GM21717 (cell line): ENCODE results near the gene P2RX6.
"Not testable (repeated sequence)": the region's sequence is repeated elsewhere in the genome, so short reads cannot be mapped to it uniquely, and the experiment has no call there.

Experiments
- ATAC-seq: cut with Tn5 transposase; IDR thresholded peaks from one replicate; pipeline ENCODE4 v1.9.1; 2021; ENCODE audit warnings: mild to moderate bottlenecking, moderate library complexity; ENCODE audit not compliant: unreplicated experiment

Gene P2RX6

GRCh38 chr22:20994128-20994901 lies 20.6 kb upstream of the P2RX6 start:
- ATAC-seq = no peak

DNA sequence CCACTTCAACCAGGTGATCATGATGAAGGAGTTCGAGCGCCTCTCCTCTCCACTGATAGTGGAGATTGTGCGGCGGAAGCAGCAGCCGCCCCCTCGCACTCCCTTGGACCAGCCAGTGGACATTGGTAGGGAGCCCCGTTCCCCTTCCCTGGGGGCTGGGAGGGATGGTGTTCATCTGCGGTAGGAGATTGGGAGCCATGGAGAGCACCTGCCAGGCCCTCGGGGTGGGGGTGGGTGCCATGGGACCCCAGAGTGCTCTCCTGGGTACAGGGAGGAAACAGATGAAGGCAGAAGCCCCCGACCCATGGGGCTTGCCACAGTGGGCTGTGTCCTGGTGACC lies 20.1 kb upstream of the P2RX6 start:
- ATAC-seq = no peak

DNA sequence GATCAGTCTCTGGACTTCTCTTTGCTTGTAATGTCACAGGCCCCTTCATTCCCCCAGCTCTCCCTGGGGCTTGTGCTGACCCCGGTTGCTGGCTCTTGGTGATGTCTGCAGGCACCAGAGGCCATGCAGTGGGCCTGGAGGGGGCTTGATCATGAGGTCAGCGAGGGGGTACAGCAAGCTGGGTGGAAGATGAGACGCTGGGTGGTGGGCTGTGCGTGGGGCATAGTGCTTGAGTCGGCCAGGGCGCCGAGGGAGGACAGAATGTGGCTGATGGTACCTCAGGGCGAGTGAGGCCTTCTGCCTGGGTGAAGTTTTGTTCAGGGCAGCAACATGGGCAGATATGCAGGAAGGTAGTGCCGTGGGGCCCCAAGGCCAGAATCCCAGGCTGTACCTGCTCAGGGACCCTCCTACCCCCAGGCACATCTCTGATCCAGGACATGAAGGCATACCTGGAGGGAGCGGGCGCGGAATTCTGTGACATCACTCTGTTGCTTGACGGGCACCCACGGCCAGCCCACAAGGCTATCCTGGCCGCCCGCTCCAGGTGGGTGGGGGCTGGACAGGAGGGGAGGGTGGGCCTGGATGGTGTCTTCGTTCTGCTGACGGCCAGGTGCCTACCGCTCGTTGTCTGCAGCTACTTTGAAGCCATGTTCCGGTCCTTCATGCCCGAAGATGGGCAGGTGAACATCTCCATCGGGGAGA lies 19.5 kb upstream of the P2RX6 start:
- ATAC-seq = no peak

DNA sequence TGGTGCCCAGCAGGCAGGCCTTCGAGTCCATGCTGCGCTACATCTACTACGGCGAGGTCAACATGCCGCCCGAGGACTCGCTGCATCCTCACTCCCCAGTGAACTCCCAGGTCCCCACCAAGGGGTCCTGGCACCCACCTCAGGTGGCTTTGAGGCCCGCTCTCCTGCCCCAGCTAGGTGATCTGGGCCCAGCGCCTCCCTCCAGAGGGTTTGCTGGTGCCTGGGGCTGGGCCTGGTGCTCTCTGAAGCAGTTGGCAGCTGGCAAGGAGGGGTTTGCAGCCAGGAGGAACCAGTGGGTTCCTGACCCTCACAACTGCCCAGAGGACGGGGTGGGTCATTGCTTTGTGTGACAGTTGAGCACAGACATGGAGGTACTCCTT lies 18.9 kb upstream of the P2RX6 start:
- no peak for ATAC-seq

GRCh38 chr22:20996598-20997535 lies 18.1 kb upstream of the P2RX6 start:
- ATAC-seq = no peak

GRCh38 chr22:20997536-20998257 lies 17.3 kb upstream of the P2RX6 start:
- no peak for ATAC-seq

GRCh38 chr22:20998411-20999336 lies 16.3 kb upstream of the P2RX6 start:
- ATAC-seq = no peak

GRCh38 chr22:20999350-21000206 lies 15.4 kb upstream of the P2RX6 start:
- ATAC-seq = no peak

GRCh38 chr22:21000207-21000986 lies 14.6 kb upstream of the P2RX6 start:
- ATAC-seq = no peak

DNA sequence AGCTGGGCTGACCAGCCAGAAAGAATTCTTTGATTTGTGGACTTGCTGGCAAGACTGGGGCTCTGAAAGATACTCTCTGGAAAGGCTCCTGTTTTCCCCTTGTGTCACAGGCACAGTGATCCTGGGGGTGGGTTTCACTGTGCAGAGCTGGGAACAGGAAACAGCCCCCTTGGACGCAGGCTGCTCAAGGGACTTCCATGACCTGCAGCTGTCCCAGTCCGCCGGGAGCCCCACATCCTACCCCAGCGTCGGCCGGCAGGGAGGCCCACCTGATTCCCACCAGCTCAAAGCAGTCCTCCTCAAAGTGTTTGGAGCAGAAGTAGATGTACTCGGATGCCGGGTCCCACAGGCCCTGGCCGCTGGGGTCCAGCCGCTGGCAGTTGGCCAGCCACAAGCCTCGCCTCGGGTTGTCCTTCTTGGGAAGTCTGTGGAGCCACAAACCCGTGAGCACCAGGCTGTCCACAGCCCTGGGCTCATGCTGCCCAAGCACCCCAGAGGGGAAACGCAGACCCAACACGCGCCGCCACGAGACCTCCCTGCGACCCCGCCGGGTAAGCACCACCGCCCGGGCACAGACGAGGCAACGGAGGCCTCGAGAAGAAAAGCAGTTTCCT lies 13.9 kb upstream of the P2RX6 start:
- peak; percentile 20 for ATAC-seq

- peak; percentile 71 for ATAC-seq
Measured at GRCh38 chr22:21001601-21002325, 13.2 kb upstream of the P2RX6 start, which contains the start of gene THAP7. TSS of gene THAP7 (minus strand) at chr22:21002118. CDS start at chr22:21001911, 207 bp downstream.

DNA sequence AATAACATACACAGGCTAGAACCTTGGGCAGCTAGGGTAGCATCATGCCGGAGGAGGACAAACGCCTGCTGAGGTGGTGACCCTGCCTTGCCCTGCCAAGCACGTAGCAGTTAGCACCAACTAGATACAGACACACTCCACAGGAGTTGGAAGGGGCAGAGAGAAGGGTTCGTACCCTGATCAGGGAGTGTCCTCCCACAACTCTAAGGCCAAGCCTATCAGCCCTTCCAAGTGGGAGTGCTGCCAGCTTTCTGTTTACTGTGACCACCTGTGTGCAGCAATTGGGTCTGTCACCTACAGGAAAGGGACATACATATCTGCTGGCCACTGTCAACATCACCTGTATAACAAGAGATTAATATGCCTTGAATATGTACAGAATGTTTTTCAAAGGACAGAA lies 11.2 kb upstream of the P2RX6 start:
- ATAC-seq = no peak

- ATAC-seq = not testable (repeated sequence)
Measured at GRCh38 chr22:21009208-21009607, 5.8 kb upstream of the P2RX6 start.

GRCh38 chr22:21009638-21010425 lies 5.1 kb upstream of the P2RX6 start:
- ATAC-seq = no peak

- ATAC-seq = no peak
Measured at GRCh38 chr22:21010426-21011113, 4.4 kb upstream of the P2RX6 start.
